Vagina (tissue), 2 donors: ENCODE measurements around the gene ENTPD7. TPM values are rescaled to one million over a fixed set of nuclear protein-coding genes. Genes with fewer than 3 reads are reported as not detected.

Experiments used
- DNase-seq, 2 donors: peaks; one replicate each; pipeline ENCODE4 v3.0.0-alpha.2; 2017; ENCODE audit errors: extremely low spot score in 2 of 2
- H3K27ac ChIP-seq: fragments of 200-600 bp; sonication (generic); one replicate; pipeline ENCODE4 v1.5.1; 2019
- H3K27me3 ChIP-seq: fragments of 200-600 bp; sonication (generic); one replicate; pipeline ENCODE4 v1.5.1; 2019
- H3K36me3 ChIP-seq, 2 donors: fragments of 200-600 bp; sonication (generic); one replicate each; pipeline ENCODE4 v1.5.1; 2017 to 2019
- H3K4me1 ChIP-seq: fragments of 200-600 bp; sonication (generic); one replicate; pipeline ENCODE4 v1.5.1; 2019
- H3K4me3 ChIP-seq, 2 donors: fragments of 200-600 bp; sonication (generic); 1 replicate in 1 of 2; 2 replicates in 1 of 2; pipeline ENCODE4 v1.5.1; 2016 to 2019
- H3K9me3 ChIP-seq: fragments of 200-600 bp; sonication (generic); one replicate; pipeline ENCODE4 v1.5.1; 2019
- CTCF ChIP-seq, 3 experiments: fragments of 450-650 bp in 2 of 3; fragments of 200-600 bp in 1 of 3; sonication (generic) in 1 of 3; IDR thresholded peaks; one replicate each; pipeline ENCODE4 v1.5.1; 2017 to 2019; ENCODE audit warnings: antibody characterized with exemption in 3 of 3, mild to moderate bottlenecking in 2 of 3, moderate library complexity in 2 of 3
- POLR2A ChIP-seq, 2 donors: fragments of 450-650 bp; IDR thresholded peaks; one replicate each; pipeline ENCODE4 v1.6.1; 2017; ENCODE audit warnings: antibody characterized with exemption in 2 of 2, mild to moderate bottlenecking in 2 of 2, moderate library complexity in 2 of 2
- POLR2AphosphoS5 ChIP-seq, 2 donors: sonication (generic); formaldehyde crosslinking; IDR thresholded peaks; one replicate each; pipeline ENCODE4 v1.9.0; 2017; ENCODE audit warnings: antibody characterized with exemption in 2 of 2, mild to moderate bottlenecking in 2 of 2, low read depth in 1 of 2; ENCODE audit not compliant: insufficient read depth in 1 of 2
- intact Hi-C: fragments of 100-400 bp; cut with DNase I; formaldehyde crosslinking; loops from one replicate; pipeline ENCODE4 v1.15.1; 2023
- total RNA-seq: library from RNA; depleted of rRNA; stranded (reverse); fragments of >200 nt; gene quantifications from one replicate; pipeline ENCODE4 v1.2.3, GENCODE V29; 2016

The ENTPD7 gene
- total RNA-seq, 1 donor from 2014 or later, result 6.6 TPM

DNA sequence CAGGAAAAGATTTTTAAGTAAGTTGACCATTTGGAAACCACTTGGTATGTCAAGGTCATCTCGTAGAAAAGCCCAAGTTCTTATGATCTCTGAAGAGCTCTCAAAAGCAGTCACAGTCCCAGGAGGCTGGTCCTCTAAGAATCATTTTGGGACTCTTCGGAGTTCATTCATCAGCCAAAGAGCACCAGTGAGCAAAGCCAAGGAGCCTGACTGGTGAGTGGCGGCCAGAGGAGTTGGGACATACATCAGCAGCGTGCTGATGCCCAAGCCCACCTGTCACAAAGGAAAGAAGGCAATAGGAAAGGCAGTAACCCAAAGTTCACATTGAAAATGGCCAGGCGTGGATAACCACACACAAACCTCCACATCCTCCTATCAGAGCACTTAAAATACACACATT, 55.1 kb downstream of the ENTPD7 start:
- Histone ChIP-seq H3K9me3 (no peaks in the 10 kb centered on the region), H3K27ac (no peak overlapping the region), H3K27me3 (no peaks in the 10 kb centered on the region), H3K36me3 (peaks cover 0 to 36% of the 10 kb centered on the region in 2 donors), H3K4me1 (peaks cover 10% of the 10 kb centered on the region), H3K4me3 (no peak overlapping the region)
- DNase-seq, result no peak
- TF ChIP-seq CTCF (IDR thresholded peaks at IDR 0.05) (no peak), POLR2A (IDR thresholded peaks at IDR 0.05) (no peak), POLR2AphosphoS5 (IDR thresholded peaks at IDR 0.05; ENCODE audit: insufficient read depth in 1 of 2, low read depth in 1 of 2) (no peak)
- intact Hi-C loops, result no loop called here

- Histone ChIP-seq H3K9me3 (no peaks in the 10 kb centered on the region), H3K27me3 (no peaks in the 10 kb centered on the region), H3K27ac (no peak overlapping the region), H3K4me3 (no peak overlapping the region), H3K36me3 (peaks cover 0 to 70% of the 10 kb centered on the region in 2 donors), H3K4me1 (no peaks in the 10 kb centered on the region)
- TF ChIP-seq POLR2AphosphoS5 (IDR thresholded peaks at IDR 0.05; ENCODE audit: insufficient read depth in 1 of 2, low read depth in 1 of 2) (no peak), POLR2A (IDR thresholded peaks at IDR 0.05) (no peak), CTCF (IDR thresholded peaks at IDR 0.05) (no peak)
- intact Hi-C loops, result no loop called here
- no peak for DNase-seq
These were observed 61.1 kb downstream of the ENTPD7 start for GRCh38 chr10:99720387-99720786.

- Histone ChIP-seq H3K27ac (no peak overlapping the region), H3K4me1 (peaks cover 32% of the 10 kb centered on the region), H3K36me3 (peaks cover 0 to 20% of the 10 kb centered on the region in 2 donors), H3K4me3 (no peak overlapping the region), H3K27me3 (no peaks in the 10 kb centered on the region), H3K9me3 (no peaks in the 10 kb centered on the region)
- DNase-seq, result no peak
- TF ChIP-seq POLR2AphosphoS5 (IDR thresholded peaks at IDR 0.05; ENCODE audit: insufficient read depth in 1 of 2, low read depth in 1 of 2) (no peak), POLR2A (IDR thresholded peaks at IDR 0.05) (no peak), CTCF (IDR thresholded peaks at IDR 0.05) (no peak)
- intact Hi-C loops, result no loop called here
These were observed 70.7 kb downstream of the ENTPD7 start for GRCh38 chr10:99730026-99730425.

DNA sequence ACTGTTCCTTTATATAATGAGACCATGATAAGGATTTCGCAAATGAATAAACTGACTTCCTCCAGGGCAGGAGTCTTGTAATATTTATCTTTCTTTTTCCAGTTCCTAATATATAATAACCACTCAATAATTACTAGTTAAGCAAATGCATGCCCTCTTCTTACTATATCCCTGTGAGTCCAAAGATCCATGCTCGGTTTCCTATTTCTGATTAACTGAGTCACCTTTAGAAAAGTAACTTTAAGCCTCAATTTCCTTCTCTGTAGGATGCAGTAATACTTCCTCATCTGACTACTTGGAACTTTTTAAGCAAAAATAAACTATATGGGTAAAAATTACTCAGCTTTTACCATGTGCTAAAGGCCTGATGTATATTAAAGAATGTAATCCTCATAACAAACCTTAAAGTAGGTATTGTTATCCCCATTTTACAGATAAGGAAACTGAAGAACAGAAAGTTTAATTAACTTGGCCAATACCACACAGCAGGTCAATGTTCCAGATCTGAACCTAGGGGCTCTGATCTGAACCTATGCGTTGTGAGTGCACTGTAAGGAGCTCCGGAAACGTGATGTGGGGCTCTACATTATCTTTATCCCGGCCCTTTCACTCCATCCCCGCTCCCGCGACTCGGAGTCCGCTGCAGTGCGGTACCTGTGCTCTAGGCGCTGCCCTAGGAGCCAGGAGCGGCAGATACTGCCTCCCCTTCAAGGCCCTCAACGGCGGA, 72.2 kb downstream of the ENTPD7 start:
- Histone ChIP-seq H3K36me3 (peaks cover 0 to 8% of the 10 kb centered on the region in 2 donors), H3K9me3 (no peaks in the 10 kb centered on the region), H3K4me1 (peaks cover 32% of the 10 kb centered on the region), H3K4me3 (peak overlapping the region; percentile 71 to 95), H3K27ac (peak overlapping the region; percentile 95), H3K27me3 (no peaks in the 10 kb centered on the region)
- DNase-seq, result no peak
- intact Hi-C loops, result no loop called here
- TF ChIP-seq CTCF (IDR thresholded peaks at IDR 0.05) (no peak), POLR2AphosphoS5 (IDR thresholded peaks at IDR 0.05; ENCODE audit: insufficient read depth in 1 of 2, low read depth in 1 of 2) (no peak), POLR2A (IDR thresholded peaks at IDR 0.05) (no peak)
